ENCODE measurements around the gene SIN3B. TPM values are rescaled to one million over a fixed set of nuclear protein-coding genes. Genes with fewer than 3 reads are reported as not detected.

Gene SIN3B
- total and polyA plus RNA-seq, 9 of the 15 experiments (the other 6 are each of a cell fraction or from before 2014, with no cell fraction given) = 0.51 to 34.2 (median 14.3) TPM

GRCh38 chr19:16888629-16889365 is 59.6 kb downstream of the SIN3B start, which contains the start of gene F2RL3 (continued):
- TF ChIP-seq, protein P1, sequence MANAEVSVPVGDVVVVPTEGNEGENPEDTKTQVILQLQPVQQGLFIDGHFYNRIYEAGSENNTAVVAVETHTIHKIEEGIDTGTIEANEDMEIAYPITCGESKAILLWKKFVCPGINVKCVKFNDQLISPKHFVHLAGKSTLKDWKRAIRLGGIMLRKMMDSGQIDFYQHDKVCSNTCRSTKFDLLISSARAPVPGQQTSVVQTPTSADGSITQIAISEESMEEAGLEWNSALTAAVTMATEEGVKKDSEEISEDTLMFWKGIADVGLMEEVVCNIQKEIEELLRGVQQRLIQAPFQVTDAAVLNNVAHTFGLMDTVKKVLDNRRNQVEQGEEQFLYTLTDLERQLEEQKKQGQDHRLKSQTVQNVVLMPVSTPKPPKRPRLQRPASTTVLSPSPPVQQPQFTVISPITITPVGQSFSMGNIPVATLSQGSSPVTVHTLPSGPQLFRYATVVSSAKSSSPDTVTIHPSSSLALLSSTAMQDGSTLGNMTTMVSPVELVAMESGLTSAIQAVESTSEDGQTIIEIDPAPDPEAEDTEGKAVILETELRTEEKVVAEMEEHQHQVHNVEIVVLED (CRISPR knock-in tag; IDR thresholded peaks at IDR 0.05) = no peak
- TF ChIP-seq COPS2 (conservative IDR thresholded peaks at IDR 0.05) (no peak), POLR2A (conservative IDR thresholded peaks at IDR 0.05) (peak; percentile 82), NR2F6 (CRISPR knock-in tag; IDR thresholded peaks at IDR 0.05) (no peak), SAP30 (IDR thresholded peaks at IDR 0.05; ENCODE audit: borderline replicate concordance, insufficient read depth, low read depth, low read length, poor library complexity, severe bottlenecking) (no peak), PML (IDR thresholded peaks at IDR 0.05; ENCODE audit: low read length) (no peak), TRIM28 (IDR thresholded peaks at IDR 0.05) (no peak), GATAD2B (IDR thresholded peaks at IDR 0.05; ENCODE audit: borderline replicate concordance) (no peak; the same call in 1 of the 2 replicates), PCBP1 (IDR thresholded peaks at IDR 0.05; ENCODE audit: low read depth, low read length, poor library complexity, severe bottlenecking) (no peak), SREBF2 (CRISPR knock-in tag; IDR thresholded peaks at IDR 0.05) (no peak), MAFK (IDR thresholded peaks at IDR 0.05; ENCODE audit: low read length) (no peak), RBM39 (optimal IDR thresholded peaks at IDR 0.05; ENCODE audit: low read depth, low read length) (no peak), FOXP1 (CRISPR knock-in tag; IDR thresholded peaks at IDR 0.05) (0 out of 2 replicates have a peak, but pooled peaks have one; percentile 63), ZBTB33 (CRISPR knock-in tag; IDR thresholded peaks at IDR 0.05) (no peak), E2F1 (CRISPR knock-in tag; IDR thresholded peaks at IDR 0.05) (no peak), HIVEP1 (CRISPR knock-in tag; IDR thresholded peaks at IDR 0.05) (peak; percentile 47; the same call in 1 of the 2 replicates)
- TF ChIP-seq, protein P2, sequence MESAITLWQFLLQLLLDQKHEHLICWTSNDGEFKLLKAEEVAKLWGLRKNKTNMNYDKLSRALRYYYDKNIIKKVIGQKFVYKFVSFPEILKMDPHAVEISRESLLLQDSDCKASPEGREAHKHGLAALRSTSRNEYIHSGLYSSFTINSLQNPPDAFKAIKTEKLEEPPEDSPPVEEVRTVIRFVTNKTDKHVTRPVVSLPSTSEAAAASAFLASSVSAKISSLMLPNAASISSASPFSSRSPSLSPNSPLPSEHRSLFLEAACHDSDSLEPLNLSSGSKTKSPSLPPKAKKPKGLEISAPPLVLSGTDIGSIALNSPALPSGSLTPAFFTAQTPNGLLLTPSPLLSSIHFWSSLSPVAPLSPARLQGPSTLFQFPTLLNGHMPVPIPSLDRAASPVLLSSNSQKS (CRISPR knock-in tag; IDR thresholded peaks at IDR 0.05) = no peak
- TF ChIP-seq, protein P3, sequence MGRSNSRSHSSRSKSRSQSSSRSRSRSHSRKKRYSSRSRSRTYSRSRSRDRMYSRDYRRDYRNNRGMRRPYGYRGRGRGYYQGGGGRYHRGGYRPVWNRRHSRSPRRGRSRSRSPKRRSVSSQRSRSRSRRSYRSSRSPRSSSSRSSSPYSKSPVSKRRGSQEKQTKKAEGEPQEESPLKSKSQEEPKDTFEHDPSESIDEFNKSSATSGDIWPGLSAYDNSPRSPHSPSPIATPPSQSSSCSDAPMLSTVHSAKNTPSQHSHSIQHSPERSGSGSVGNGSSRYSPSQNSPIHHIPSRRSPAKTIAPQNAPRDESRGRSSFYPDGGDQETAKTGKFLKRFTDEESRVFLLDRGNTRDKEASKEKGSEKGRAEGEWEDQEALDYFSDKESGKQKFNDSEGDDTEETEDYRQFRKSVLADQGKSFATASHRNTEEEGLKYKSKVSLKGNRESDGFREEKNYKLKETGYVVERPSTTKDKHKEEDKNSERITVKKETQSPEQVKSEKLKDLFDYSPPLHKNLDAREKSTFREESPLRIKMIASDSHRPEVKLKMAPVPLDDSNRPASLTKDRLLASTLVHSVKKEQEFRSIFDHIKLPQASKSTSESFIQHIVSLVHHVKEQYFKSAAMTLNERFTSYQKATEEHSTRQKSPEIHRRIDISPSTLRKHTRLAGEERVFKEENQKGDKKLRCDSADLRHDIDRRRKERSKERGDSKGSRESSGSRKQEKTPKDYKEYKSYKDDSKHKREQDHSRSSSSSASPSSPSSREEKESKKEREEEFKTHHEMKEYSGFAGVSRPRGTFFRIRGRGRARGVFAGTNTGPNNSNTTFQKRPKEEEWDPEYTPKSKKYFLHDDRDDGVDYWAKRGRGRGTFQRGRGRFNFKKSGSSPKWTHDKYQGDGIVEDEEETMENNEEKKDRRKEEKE (IDR thresholded peaks at IDR 0.05; ENCODE audit: borderline replicate concordance in 1 of 2, control insufficient read depth in 1 of 2, low read depth in 2 of 2, low read length in 1 of 2) = no peak
